Prostate gland (tissue), 2 donors: ENCODE measurements around the gene RRM1. TPM values are rescaled to one million over a fixed set of nuclear protein-coding genes. Genes with fewer than 3 reads are reported as not detected.

Source experiments
- DNase-seq: peaks from one replicate; pipeline ENCODE4 v3.0.0-alpha.2; 2019; ENCODE audit warnings: low spot score
- H3K27ac ChIP-seq, 2 donors: fragments of 200-600 bp; sonication (generic); 2 replicates each; pipeline ENCODE4 v1.5.1; 2017 to 2019
- H3K27me3 ChIP-seq: fragments of 200-600 bp; sonication (generic); replicated peaks from 2 replicates; pipeline ENCODE4 v1.5.1; 2019; ENCODE audit not compliant: insufficient read depth
- H3K36me3 ChIP-seq, 2 donors: fragments of 200-600 bp; sonication (generic); 1 replicate in 1 of 2; 2 replicates in 1 of 2; pipeline versions ENCODE4 v1.5.1 to v1.8.1; 2017 to 2019
- H3K4me1 ChIP-seq: fragments of 200-600 bp; sonication (generic); replicated peaks from 2 replicates; pipeline ENCODE4 v1.5.1; 2019
- H3K4me3 ChIP-seq, 2 donors: fragments of 200-600 bp; sonication (generic); 2 replicates each; pipeline ENCODE4 v1.5.1; 2017 to 2019
- H3K9me3 ChIP-seq: fragments of 200-600 bp; sonication (generic); 2 replicates; pipeline ENCODE4 v1.5.1; 2017
- POLR2A ChIP-seq: fragments of 450-650 bp; IDR thresholded peaks from one replicate; pipeline ENCODE4 v1.6.1; 2016; ENCODE audit warnings: antibody characterized with exemption, mild to moderate bottlenecking
- POLR2AphosphoS5 ChIP-seq: sonication (generic); formaldehyde crosslinking; IDR thresholded peaks from one replicate; pipeline ENCODE4 v1.6.1; 2017; ENCODE audit warnings: antibody characterized with exemption
- WGBS: methylation state at CpG from one replicate; pipeline ENCODE4 v1.1.5; 2018; 5-methylcytosine and 5-hydroxymethylcytosine counted together
- intact Hi-C: fragments of 100-400 bp; cut with DNase I; formaldehyde crosslinking; loops from one replicate; pipeline ENCODE4 v1.14.2; 2022
- total RNA-seq, 2 donors: library from RNA; depleted of rRNA; stranded (reverse); fragments of >200 nt; gene quantifications; one replicate each; pipeline ENCODE4 v1.1.0, GENCODE V29; 2016
- TF ChIP-seq, protein P1 (sequence below), 4 experiments: fragments of 200-600 bp in 2 of 4; fragments of 450-650 bp in 2 of 4; sonication (generic) in 2 of 4; IDR thresholded peaks; 1 replicate in 3 of 4; 2 replicates in 1 of 4; pipeline ENCODE4 v1.5.1; 2016 to 2019; ENCODE audit warnings: antibody characterized with exemption in 4 of 4, mild to moderate bottlenecking in 2 of 4, moderate library complexity in 2 of 4

RRM1 gene
- total RNA-seq, 2 donors from 2014 or later = 32.6 to 61.8 TPM

DNA sequence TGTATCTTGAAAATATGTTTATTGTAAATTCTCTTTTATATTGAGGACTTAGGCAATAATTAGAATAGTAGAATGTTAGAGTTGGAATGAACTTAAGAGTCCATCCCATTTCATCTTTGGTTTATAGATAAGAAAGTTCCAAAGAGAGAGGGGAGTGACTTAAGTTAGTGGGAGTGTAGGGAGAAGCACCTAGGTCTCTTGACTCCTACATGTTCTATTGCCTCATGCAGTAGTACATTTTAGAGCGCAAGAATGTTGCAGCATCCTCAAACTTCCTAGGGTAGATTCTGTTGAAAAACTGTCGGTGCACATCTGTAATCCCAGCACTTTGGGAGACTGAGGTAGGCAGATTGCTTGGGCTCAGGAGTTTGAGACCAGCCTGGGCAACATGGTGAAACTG, 8.7 kb downstream of the RRM1 start:
- Histone ChIP-seq H3K27ac (no peak overlapping the region), H3K4me3 (no peak overlapping the region), H3K27me3 (no peaks in the 10 kb centered on the region), H3K36me3 (no peaks in the 10 kb centered on the region), H3K9me3 (no peaks in the 10 kb centered on the region), H3K4me1 (no peaks in the 10 kb centered on the region)
- 100% methylated on average over 2 of the region's 2 CpGs for WGBS
- intact Hi-C loops = no loop called here
- no peak for DNase-seq
- TF ChIP-seq, protein P1, sequence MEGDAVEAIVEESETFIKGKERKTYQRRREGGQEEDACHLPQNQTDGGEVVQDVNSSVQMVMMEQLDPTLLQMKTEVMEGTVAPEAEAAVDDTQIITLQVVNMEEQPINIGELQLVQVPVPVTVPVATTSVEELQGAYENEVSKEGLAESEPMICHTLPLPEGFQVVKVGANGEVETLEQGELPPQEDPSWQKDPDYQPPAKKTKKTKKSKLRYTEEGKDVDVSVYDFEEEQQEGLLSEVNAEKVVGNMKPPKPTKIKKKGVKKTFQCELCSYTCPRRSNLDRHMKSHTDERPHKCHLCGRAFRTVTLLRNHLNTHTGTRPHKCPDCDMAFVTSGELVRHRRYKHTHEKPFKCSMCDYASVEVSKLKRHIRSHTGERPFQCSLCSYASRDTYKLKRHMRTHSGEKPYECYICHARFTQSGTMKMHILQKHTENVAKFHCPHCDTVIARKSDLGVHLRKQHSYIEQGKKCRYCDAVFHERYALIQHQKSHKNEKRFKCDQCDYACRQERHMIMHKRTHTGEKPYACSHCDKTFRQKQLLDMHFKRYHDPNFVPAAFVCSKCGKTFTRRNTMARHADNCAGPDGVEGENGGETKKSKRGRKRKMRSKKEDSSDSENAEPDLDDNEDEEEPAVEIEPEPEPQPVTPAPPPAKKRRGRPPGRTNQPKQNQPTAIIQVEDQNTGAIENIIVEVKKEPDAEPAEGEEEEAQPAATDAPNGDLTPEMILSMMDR (IDR thresholded peaks at IDR 0.05) = no peak
- TF ChIP-seq POLR2AphosphoS5 (no peak), POLR2A (no peak)

DNA sequence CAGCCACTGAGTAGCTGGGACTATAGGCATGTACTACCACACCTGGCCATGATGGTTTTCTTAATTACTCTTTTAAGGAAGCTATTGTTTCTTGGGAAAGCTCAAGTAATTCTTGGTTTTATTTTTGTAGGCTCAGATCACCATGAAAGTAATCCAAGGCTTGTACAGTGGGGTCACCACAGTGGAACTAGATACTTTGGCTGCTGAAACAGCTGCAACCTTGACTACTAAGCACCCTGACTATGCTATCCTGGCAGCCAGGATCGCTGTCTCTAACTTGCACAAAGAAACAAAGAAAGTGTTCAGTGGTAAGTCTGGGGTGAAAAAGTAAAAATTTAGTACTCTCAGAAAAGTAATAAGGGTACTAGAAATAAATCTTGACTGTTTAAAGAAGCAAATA, 11.3 kb downstream of the RRM1 start:
- intact Hi-C loops = no loop called here
- Histone ChIP-seq H3K4me3 (no peak overlapping the region), H3K9me3 (no peaks in the 10 kb centered on the region), H3K36me3 (no peaks in the 10 kb centered on the region), H3K27ac (no peak overlapping the region), H3K4me1 (no peaks in the 10 kb centered on the region), H3K27me3 (no peaks in the 10 kb centered on the region)
- WGBS = 91% methylated on average over 1 of the region's 1 CpG
- no peak for DNase-seq
- no peak for TF ChIP-seq POLR2AphosphoS5
- TF ChIP-seq POLR2A = no peak
- TF ChIP-seq, protein P1 (IDR thresholded peaks at IDR 0.05) = no peak

DNA sequence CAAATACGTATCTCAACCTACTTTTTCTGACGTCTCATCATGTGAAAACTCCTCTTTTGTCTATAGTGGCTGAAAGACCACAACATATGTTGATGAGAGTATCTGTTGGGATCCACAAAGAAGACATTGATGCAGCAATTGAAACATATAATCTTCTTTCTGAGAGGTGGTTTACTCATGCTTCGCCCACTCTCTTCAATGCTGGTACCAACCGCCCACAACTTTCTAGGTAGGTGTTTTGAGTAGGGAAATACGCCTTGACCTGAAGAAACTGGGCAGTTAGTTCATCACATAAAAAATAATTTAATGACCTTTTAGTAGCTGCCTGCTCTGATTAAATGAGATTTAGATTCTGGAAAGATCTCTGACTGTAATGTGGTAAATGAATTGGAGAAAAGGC, 17.2 kb downstream of the RRM1 start:
- Histone ChIP-seq H3K4me1 (no peaks in the 10 kb centered on the region), H3K36me3 (peaks cover 0 to 4% of the 10 kb centered on the region in 2 donors), H3K9me3 (no peaks in the 10 kb centered on the region), H3K27me3 (no peaks in the 10 kb centered on the region), H3K4me3 (no peak overlapping the region), H3K27ac (no peak overlapping the region)
- DNase-seq = no peak
- TF ChIP-seq POLR2A = no peak
- intact Hi-C loops = no loop called here
- 76% methylated on average over 5 of the region's 5 CpGs for WGBS

DNA sequence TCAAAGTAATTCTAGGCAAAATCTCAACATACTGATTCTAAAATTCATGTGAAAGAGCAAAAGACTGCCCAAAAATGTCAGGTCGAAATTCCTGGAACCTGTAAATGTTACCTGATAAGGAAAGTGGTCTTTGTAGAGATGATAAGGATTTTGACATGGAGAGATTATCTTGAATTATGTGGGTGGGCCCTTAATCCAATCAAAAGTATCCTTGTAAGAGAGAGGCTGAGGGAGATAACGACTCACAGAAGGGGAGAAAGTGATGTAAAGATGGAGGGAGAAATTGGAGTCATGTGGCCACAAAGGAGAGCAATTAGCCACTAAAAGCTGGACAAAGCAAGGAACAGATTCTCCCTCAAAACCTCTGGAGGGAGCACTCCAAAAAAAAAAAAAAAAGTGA, 20.5 kb downstream of the RRM1 start:
- Histone ChIP-seq H3K4me1 (no peaks in the 10 kb centered on the region), H3K4me3 (no peak overlapping the region), H3K36me3 (peaks cover 0 to 4% of the 10 kb centered on the region in 2 donors), H3K9me3 (no peaks in the 10 kb centered on the region), H3K27ac (no peak overlapping the region), H3K27me3 (no peaks in the 10 kb centered on the region)
- intact Hi-C loops = no loop called here
- WGBS = 97% methylated on average over 2 of the region's 2 CpGs
- DNase-seq = no peak
- TF ChIP-seq POLR2AphosphoS5 (no peak), POLR2A (no peak)
- TF ChIP-seq, protein P1 (IDR thresholded peaks at IDR 0.05) = no peak

DNA sequence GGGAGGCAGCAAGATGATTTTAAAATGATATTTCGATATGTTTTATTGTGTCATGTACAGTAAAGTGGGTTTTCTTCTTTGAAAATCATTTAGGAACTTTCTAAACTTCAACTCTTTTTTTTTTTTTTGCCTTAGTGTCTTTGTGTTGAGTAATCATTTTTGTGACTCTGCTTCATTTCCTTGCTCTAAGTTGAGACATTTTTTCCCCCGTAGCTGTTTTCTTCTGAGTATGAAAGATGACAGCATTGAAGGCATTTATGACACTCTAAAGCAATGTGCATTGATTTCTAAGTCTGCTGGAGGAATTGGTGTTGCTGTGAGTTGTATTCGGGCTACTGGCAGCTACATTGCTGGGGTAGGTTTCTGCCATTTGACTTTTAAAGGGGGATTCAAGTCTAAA, 23.5 kb downstream of the RRM1 start:
- TF ChIP-seq POLR2A = no peak
- TF ChIP-seq, protein P1 (IDR thresholded peaks at IDR 0.05) = no peak
- TF ChIP-seq POLR2AphosphoS5 = no peak
- Histone ChIP-seq H3K27ac (no peak overlapping the region), H3K36me3 (peaks cover 0 to 3% of the 10 kb centered on the region in 2 donors), H3K4me1 (no peaks in the 10 kb centered on the region), H3K9me3 (no peaks in the 10 kb centered on the region), H3K4me3 (no peak overlapping the region), H3K27me3 (no peaks in the 10 kb centered on the region)
- intact Hi-C loops = no loop called here
- no peak for DNase-seq
- WGBS = 84% methylated on average over 3 of the region's 3 CpGs
